ENCODE results near the gene PLCL1. TPM values are rescaled to one million over a fixed set of nuclear protein-coding genes. Genes with fewer than 3 reads are reported as not detected.

The PLCL1 gene
- polyA plus RNA-seq, 1 of the 3 experiments (the other 2 are of a cell fraction) = 7.7 TPM

DNA sequence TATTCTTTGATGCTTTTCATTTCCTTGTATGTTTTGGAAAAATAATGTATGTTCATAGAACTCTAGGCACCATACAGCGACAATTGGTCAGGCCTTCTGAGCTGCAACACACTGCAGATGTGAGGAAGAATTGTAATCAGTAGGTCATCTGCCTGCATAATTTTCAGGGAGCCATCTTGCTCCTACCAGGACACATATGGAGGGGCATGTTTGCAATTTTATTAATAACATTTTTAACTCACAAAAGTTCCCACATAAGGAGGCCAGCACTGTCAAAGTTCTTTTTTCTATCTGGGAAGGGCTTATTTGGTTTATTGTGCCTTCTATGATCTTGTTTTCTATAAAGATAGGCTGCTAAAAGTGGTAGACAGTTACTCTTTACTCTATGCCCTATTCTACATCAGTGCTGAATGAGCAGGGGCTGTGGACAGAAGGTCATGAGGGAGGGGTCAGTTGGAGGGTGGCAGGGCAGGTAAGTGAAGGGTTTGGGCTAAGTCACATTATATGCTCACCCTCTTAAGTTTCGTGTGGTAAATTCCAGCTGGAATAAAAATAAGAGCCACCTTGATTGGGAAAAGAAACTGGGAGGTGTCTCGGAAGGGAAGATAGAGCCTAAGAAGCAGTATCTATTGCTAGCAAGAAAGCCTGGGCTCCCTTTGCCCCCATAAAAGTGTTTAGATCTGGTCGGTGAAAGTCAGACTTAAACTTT lies 126.3 kb downstream of the PLCL1 start:
- H3K4me3 ChIP-seq (ENCODE audit: low read depth in 2 of 2, low read length in 1 of 2) = no peak overlapping the region
- no peaks in the 10 kb centered on the region for H3K9me2 ChIP-seq
- H3K4me2 ChIP-seq = no peak overlapping the region
- POLR2A ChIA-PET = no interaction called here
- no peak overlapping the region for H3K27ac ChIP-seq (ENCODE audit: low read depth in 2 of 2, low read length in 1 of 2)
- H3K4me1 ChIP-seq (ENCODE audit: control insufficient read depth in 1 of 2, insufficient read depth in 2 of 2, low read depth in 1 of 2, low read length in 1 of 2) = peaks cover 0 to 11% of the 10 kb centered on the region in 2 experiments; a peak in 1 of 4 replicates
- H2AFZ ChIP-seq (ENCODE audit: low read depth) = no peak overlapping the region
- no peaks in the 10 kb centered on the region for H3K27me3 ChIP-seq (ENCODE audit: insufficient read depth)
- no peak overlapping the region for H3K9ac ChIP-seq
- no peak for DNase-seq
- no peaks in the 10 kb centered on the region for H3K9me3 ChIP-seq
- no peak for TF ChIP-seq CTCF (IDR thresholded peaks at IDR 0.05)
- peaks cover 15% of the 10 kb centered on the region for H3K79me2 ChIP-seq (ENCODE audit: insufficient read depth)
- no peaks in the 10 kb centered on the region for H3F3A ChIP-seq (replicated peaks; ENCODE audit: insufficient read depth)
- no peaks in the 10 kb centered on the region for H3K36me3 ChIP-seq (replicated peaks in 1 of 2; ENCODE audit: control insufficient read depth in 1 of 2, insufficient read depth in 2 of 2, low read length in 1 of 2)
- CTCF ChIA-PET = no interaction called here
- 73% methylated on average over 4 of the region's 4 CpGs for WGBS (ENCODE audit: low lambda C conversion rate)
- no peaks in the 10 kb centered on the region; the same call in 1 of the 2 replicates for H4K20me1 ChIP-seq (ENCODE audit: insufficient read depth)

- Histone ChIP-seq H3K4me2 (no peak overlapping the region), H3K9ac (no peak overlapping the region), H3K27ac (ENCODE audit: low read depth in 2 of 2, low read length in 1 of 2) (no peak overlapping the region), H3K79me2 (ENCODE audit: insufficient read depth) (peaks cover 14% of the 10 kb centered on the region), H3K9me3 (no peaks in the 10 kb centered on the region), H3K9me2 (no peaks in the 10 kb centered on the region), H3K4me1 (ENCODE audit: control insufficient read depth in 1 of 2, insufficient read depth in 2 of 2, low read depth in 1 of 2, low read length in 1 of 2) (peaks cover 0 to 11% of the 10 kb centered on the region in 2 experiments; a peak in 1 of 4 replicates), H3K36me3 (replicated peaks in 1 of 2; ENCODE audit: control insufficient read depth in 1 of 2, insufficient read depth in 2 of 2, low read length in 1 of 2) (no peaks in the 10 kb centered on the region), H3K27me3 (ENCODE audit: insufficient read depth) (no peaks in the 10 kb centered on the region), H4K20me1 (ENCODE audit: insufficient read depth) (no peaks in the 10 kb centered on the region; the same call in 1 of the 2 replicates), H2AFZ (ENCODE audit: low read depth) (no peak overlapping the region), H3F3A (replicated peaks; ENCODE audit: insufficient read depth) (no peaks in the 10 kb centered on the region), H3K4me3 (ENCODE audit: low read depth in 2 of 2, low read length in 1 of 2) (no peak overlapping the region)
- CTCF ChIA-PET = no interaction called here
- 45% methylated on average over 1 of the region's 1 CpG for WGBS (ENCODE audit: low lambda C conversion rate)
- no peak for DNase-seq
- POLR2A ChIA-PET = no interaction called here
- TF ChIP-seq IRF3 (IDR thresholded peaks at IDR 0.05; ENCODE audit: low read depth, low read length) (no peak), GABPA (IDR thresholded peaks at IDR 0.05; ENCODE audit: low read depth) (no peak), MAX (IDR thresholded peaks at IDR 0.05; ENCODE audit: low read depth) (no peak), RFX5 (IDR thresholded peaks at IDR 0.05; ENCODE audit: low read length) (no peak), FOXM1 (IDR thresholded peaks at IDR 0.05; ENCODE audit: low read depth) (no peak), SIN3A (IDR thresholded peaks at IDR 0.05; ENCODE audit: borderline replicate concordance, low read depth, low read length) (no peak), TCF12 (IDR thresholded peaks at IDR 0.05) (0 out of 2 replicates have a peak, but pooled peaks have one; percentile 14), PBX3 (IDR thresholded peaks at IDR 0.05) (no peak), NFIC (IDR thresholded peaks at IDR 0.05; ENCODE audit: borderline replicate concordance) (peak; percentile 6; the same call in 1 of the 2 replicates), CTCF (IDR thresholded peaks at IDR 0.05) (no peak)
- TF ChIP-seq, protein P1, sequence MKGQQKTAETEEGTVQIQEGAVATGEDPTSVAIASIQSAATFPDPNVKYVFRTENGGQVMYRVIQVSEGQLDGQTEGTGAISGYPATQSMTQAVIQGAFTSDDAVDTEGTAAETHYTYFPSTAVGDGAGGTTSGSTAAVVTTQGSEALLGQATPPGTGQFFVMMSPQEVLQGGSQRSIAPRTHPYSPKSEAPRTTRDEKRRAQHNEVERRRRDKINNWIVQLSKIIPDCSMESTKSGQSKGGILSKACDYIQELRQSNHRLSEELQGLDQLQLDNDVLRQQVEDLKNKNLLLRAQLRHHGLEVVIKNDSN (IDR thresholded peaks at IDR 0.05; ENCODE audit: borderline replicate concordance, low read depth) = no peak
- TF ChIP-seq, protein P2, sequence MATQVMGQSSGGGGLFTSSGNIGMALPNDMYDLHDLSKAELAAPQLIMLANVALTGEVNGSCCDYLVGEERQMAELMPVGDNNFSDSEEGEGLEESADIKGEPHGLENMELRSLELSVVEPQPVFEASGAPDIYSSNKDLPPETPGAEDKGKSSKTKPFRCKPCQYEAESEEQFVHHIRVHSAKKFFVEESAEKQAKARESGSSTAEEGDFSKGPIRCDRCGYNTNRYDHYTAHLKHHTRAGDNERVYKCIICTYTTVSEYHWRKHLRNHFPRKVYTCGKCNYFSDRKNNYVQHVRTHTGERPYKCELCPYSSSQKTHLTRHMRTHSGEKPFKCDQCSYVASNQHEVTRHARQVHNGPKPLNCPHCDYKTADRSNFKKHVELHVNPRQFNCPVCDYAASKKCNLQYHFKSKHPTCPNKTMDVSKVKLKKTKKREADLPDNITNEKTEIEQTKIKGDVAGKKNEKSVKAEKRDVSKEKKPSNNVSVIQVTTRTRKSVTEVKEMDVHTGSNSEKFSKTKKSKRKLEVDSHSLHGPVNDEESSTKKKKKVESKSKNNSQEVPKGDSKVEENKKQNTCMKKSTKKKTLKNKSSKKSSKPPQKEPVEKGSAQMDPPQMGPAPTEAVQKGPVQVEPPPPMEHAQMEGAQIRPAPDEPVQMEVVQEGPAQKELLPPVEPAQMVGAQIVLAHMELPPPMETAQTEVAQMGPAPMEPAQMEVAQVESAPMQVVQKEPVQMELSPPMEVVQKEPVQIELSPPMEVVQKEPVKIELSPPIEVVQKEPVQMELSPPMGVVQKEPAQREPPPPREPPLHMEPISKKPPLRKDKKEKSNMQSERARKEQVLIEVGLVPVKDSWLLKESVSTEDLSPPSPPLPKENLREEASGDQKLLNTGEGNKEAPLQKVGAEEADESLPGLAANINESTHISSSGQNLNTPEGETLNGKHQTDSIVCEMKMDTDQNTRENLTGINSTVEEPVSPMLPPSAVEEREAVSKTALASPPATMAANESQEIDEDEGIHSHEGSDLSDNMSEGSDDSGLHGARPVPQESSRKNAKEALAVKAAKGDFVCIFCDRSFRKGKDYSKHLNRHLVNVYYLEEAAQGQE (IDR thresholded peaks at IDR 0.05; ENCODE audit: low read depth, low read length) = no peak
These were observed 127.4 kb downstream of the PLCL1 start for GRCh38 chr2:197931661-197932312.

Data from SK-N-SH (cell line).